OCI-LY1 (cell line): ENCODE results near the gene ZNF654.

Experiments
- EZH2 ChIP-seq: fragments of 200-600 bp; sonication (generic), shearing (Covaris generic); IDR thresholded peaks from 2 replicates; pipeline ENCODE4 v1.8.0; 2017; ENCODE audit warnings: borderline replicate concordance, mixed run types, mild to moderate bottlenecking, antibody characterized with exemption, low read length, moderate library complexity, mixed read lengths
- TF ChIP-seq, protein P1 (sequence below): fragments of 200-600 bp; sonication (generic), shearing (Covaris generic); IDR thresholded peaks from 2 replicates; pipeline ENCODE4 v1.5.1; 2017; ENCODE audit warnings: mild to moderate bottlenecking, antibody characterized with exemption, low read length, moderate library complexity, mixed read lengths

DNA sequence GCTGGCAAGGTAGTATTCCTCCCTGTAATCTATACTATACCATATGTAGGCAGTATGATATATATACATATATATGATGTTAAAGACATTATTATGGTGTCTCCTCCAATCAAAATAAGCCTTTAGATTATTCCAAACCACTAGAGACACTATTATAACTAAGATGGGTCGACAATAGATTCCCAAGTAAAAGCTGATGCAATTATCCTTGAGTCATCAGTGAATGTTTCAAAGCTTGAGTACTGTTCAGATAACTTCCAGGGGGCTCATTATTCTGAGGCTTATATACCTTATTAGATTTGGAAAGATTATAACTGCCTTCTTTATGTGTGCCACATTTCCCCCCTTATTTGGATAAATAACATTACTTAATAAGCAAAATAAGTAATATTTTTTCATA lies 78.8 kb downstream of the ZNF654 start:
- TF ChIP-seq EZH2 = no peak
- TF ChIP-seq, protein P1, sequence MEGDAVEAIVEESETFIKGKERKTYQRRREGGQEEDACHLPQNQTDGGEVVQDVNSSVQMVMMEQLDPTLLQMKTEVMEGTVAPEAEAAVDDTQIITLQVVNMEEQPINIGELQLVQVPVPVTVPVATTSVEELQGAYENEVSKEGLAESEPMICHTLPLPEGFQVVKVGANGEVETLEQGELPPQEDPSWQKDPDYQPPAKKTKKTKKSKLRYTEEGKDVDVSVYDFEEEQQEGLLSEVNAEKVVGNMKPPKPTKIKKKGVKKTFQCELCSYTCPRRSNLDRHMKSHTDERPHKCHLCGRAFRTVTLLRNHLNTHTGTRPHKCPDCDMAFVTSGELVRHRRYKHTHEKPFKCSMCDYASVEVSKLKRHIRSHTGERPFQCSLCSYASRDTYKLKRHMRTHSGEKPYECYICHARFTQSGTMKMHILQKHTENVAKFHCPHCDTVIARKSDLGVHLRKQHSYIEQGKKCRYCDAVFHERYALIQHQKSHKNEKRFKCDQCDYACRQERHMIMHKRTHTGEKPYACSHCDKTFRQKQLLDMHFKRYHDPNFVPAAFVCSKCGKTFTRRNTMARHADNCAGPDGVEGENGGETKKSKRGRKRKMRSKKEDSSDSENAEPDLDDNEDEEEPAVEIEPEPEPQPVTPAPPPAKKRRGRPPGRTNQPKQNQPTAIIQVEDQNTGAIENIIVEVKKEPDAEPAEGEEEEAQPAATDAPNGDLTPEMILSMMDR = no peak
